GM21381 (cell line): ENCODE data around the gene NOTUM.

ENCODE experiments used
- ATAC-seq: cut with Tn5 transposase; IDR thresholded peaks from one replicate; pipeline ENCODE4 v1.9.1; 2021; ENCODE audit warnings: mild to moderate bottlenecking, moderate library complexity; ENCODE audit not compliant: unreplicated experiment

Gene NOTUM

GRCh38 chr17:81978524-81979298 lies 17.7 kb upstream of the NOTUM start:
- ATAC-seq, result no peak

- ATAC-seq, result peak; percentile 81
These were observed 16.3 kb upstream of the NOTUM start, which contains the start of gene ASPSCR1 for GRCh38 chr17:81977211-81977808. Gene ASPSCR1 (plus strand): TSS chr17:81977629. CDS start chr17:81977647, 18 bp downstream.

- ATAC-seq, result no peak
These were observed 15.6 kb upstream of the NOTUM start for GRCh38 chr17:81976332-81977210.

GRCh38 chr17:81973432-81973831 lies 12.4 kb upstream of the NOTUM start:
- ATAC-seq, result no peak

- ATAC-seq, result no peak
These were observed 8.1 kb upstream of the NOTUM start for GRCh38 chr17:81968850-81969812.

- ATAC-seq, result no peak
These were observed 7.4 kb upstream of the NOTUM start for GRCh38 chr17:81968396-81968745.

GRCh38 chr17:81967533-81968395 lies 6.8 kb upstream of the NOTUM start:
- no peak for ATAC-seq

- no peak for ATAC-seq
These were observed 6.2 kb upstream of the NOTUM start for GRCh38 chr17:81967244-81967532.

- no peak for ATAC-seq
These were observed 5.6 kb upstream of the NOTUM start for GRCh38 chr17:81966343-81967243.

GRCh38 chr17:81964081-81964849 lies 3.3 kb upstream of the NOTUM start:
- ATAC-seq, result no peak

GRCh38 chr17:81962499-81963441 lies 1.8 kb upstream of the NOTUM start:
- no peak for ATAC-seq

- no peak for ATAC-seq
These were observed 823 bp upstream of the NOTUM start for GRCh38 chr17:81961521-81962498.

- no peak for ATAC-seq
These were observed 643 bp downstream of the NOTUM start for GRCh38 chr17:81960130-81960958.

- ATAC-seq, result peak; percentile 70
These were observed 1.4 kb downstream of the NOTUM start for GRCh38 chr17:81959362-81960129.
